Measurements from ENCODE around the gene FBXO36. TPM values are rescaled to one million over a fixed set of nuclear protein-coding genes. Genes with fewer than 3 reads are reported as not detected.

FBXO36 gene
- total and polyA plus RNA-seq, 10 of the 15 experiments (the other 5 are each of a cell fraction or from before 2014, with no cell fraction given) = 0.79 to 2.7 (median 1.3) TPM

- H3K9me3 ChIP-seq (replicated peaks; ENCODE audit: control insufficient read depth, insufficient read depth, low read length) = no peaks in the 10 kb centered on the region
- H4K20me1 ChIP-seq (ENCODE audit: control insufficient read depth, insufficient read depth) = peaks cover 2% of the 10 kb centered on the region; the same call in 1 of the 2 replicates
- H3K4me2 ChIP-seq (ENCODE audit: control insufficient read depth, insufficient read depth) = no peak overlapping the region
- TF ChIP-seq NFYB (IDR thresholded peaks at IDR 0.05; ENCODE audit: insufficient read depth, low read depth, low read length) (no peak), POLR2A (IDR thresholded peaks at IDR 0.05; ENCODE audit: low read depth, low read length) (no peak), BRCA1 (IDR thresholded peaks at IDR 0.05; ENCODE audit: low read depth, low read length) (no peak), NFIC (IDR thresholded peaks at IDR 0.05; ENCODE audit: low read depth, low read length) (no peak), RB1 (IDR thresholded peaks at IDR 0.05; ENCODE audit: borderline replicate concordance) (no peak), ZZZ3 (IDR thresholded peaks at IDR 0.05; ENCODE audit: control insufficient read depth, insufficient read length, low read depth) (no peak), RAD21 (IDR thresholded peaks at IDR 0.05; ENCODE audit: insufficient read depth, low read depth, low read length) (no peak), BHLHE40 (IDR thresholded peaks at IDR 0.05; ENCODE audit: borderline replicate concordance in 1 of 2, low read depth in 2 of 2, low read length in 1 of 2) (no peak)
- TF ChIP-seq, protein P1, sequence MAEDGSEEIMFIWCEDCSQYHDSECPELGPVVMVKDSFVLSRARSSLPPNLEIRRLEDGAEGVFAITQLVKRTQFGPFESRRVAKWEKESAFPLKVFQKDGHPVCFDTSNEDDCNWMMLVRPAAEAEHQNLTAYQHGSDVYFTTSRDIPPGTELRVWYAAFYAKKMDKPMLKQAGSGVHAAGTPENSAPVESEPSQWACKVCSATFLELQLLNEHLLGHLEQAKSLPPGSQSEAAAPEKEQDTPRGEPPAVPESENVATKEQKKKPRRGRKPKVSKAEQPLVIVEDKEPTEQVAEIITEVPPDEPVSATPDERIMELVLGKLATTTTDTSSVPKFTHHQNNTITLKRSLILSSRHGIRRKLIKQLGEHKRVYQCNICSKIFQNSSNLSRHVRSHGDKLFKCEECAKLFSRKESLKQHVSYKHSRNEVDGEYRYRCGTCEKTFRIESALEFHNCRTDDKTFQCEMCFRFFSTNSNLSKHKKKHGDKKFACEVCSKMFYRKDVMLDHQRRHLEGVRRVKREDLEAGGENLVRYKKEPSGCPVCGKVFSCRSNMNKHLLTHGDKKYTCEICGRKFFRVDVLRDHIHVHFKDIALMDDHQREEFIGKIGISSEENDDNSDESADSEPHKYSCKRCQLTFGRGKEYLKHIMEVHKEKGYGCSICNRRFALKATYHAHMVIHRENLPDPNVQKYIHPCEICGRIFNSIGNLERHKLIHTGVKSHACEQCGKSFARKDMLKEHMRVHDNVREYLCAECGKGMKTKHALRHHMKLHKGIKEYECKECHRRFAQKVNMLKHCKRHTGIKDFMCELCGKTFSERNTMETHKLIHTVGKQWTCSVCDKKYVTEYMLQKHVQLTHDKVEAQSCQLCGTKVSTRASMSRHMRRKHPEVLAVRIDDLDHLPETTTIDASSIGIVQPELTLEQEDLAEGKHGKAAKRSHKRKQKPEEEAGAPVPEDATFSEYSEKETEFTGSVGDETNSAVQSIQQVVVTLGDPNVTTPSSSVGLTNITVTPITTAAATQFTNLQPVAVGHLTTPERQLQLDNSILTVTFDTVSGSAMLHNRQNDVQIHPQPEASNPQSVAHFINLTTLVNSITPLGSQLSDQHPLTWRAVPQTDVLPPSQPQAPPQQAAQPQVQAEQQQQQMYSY (CRISPR knock-in tag; IDR thresholded peaks at IDR 0.05) = no peak
- no peak overlapping the region for H3K27ac ChIP-seq (ENCODE audit: control insufficient read depth, insufficient read depth)
- WGBS (ENCODE audit: insufficient coverage, insufficient replicate concordance, low lambda C conversion rate, missing lambda C conversion rate) = 90% methylated on average over 2 of the region's 2 CpGs
- DNase-seq (ENCODE audit: low read depth, low spot score) (no peak), ATAC-seq (no peak), FAIRE-seq (no peak)
- no peak overlapping the region for H3K4me3 ChIP-seq
- RAD21 ChIA-PET (ENCODE audit: unreplicated experiment) = no interaction called here
- H3K36me3 ChIP-seq (ENCODE audit: control insufficient read depth in 2 of 2, insufficient read depth in 2 of 2, low read length in 1 of 2) = peaks cover 0 to 10% of the 10 kb centered on the region in 2 experiments; a peak in 3 of 4 replicates
- SMC1A ChIA-PET (ENCODE audit: uncharacterized antibody, unreplicated experiment) = interaction anchor here (1.3 to 2.3 kb wide), 3 partner anchors 8 to 14 kb away, joined by 3 to 9 read pairs (median 4); no protein-coding TSS in a partner anchor
- POLR2A ChIA-PET = interaction anchor here (1.4 kb wide), 1 partner anchor 10 kb away, joined by 3 read pairs; no protein-coding TSS in a partner anchor
- no peak overlapping the region for H3K9ac ChIP-seq (ENCODE audit: control insufficient read depth, insufficient read depth, low read length)
- in situ Hi-C loops (cut with MboI) = no loop called here
- no TSS peak for BruUV-seq (replicated peaks)
- intact Hi-C loops (cut with micrococcal nuclease; ENCODE audit: unreplicated experiment) = no loop called here
- no peak overlapping the region for H2AFZ ChIP-seq (ENCODE audit: control insufficient read depth, low read depth, low read length)
- peaks cover 83% of the 10 kb centered on the region for H3K79me2 ChIP-seq (ENCODE audit: control insufficient read depth, insufficient read depth, low read length)
- CTCF ChIA-PET = interaction anchor here (0.9 to 6.1 kb wide), 7 partner anchors 8 to 108 kb away, joined by 3 to 107 read pairs (median 7); partner anchors contain the start of genes FBXO36 and TRIP12
- H3K27me3 ChIP-seq (replicated peaks in 1 of 2; ENCODE audit: control insufficient read depth in 2 of 2, insufficient read depth in 2 of 2, low read length in 1 of 2) = no peaks in the 10 kb centered on the region
- peaks cover 32% of the 10 kb centered on the region for H3K4me1 ChIP-seq (ENCODE audit: control insufficient read depth, insufficient read depth, low read length)
Observed at GRCh38 chr2:229909090-229909489, 13.2 kb upstream of the FBXO36 start.

All from GM12878 (cell line).